K562 (cell line): ENCODE data around the gene DBP. TPM values are rescaled to one million over a fixed set of nuclear protein-coding genes. Genes with fewer than 3 reads are reported as not detected.

Experiments used
- ATF3 ChIP-seq, 2 experiments: fragments of 450-650 bp in 1 of 2; sonication (generic) in 1 of 2; formaldehyde crosslinking in 1 of 2; IDR thresholded peaks in 1 of 2; conservative IDR thresholded peaks in 1 of 2; 2 replicates each; pipeline versions ENCODE4 v1.6.1 to v1.8.1; 2016 to 2023; ENCODE audit warnings: mild to moderate bottlenecking in 2 of 2, moderate library complexity in 2 of 2, inconsistent platforms in 1 of 2, missing genetic modification reagents in 1 of 2
- CSDE1 ChIP-seq, 2 experiments: fragments of 450-650 bp; IDR thresholded peaks; 2 replicates each; pipeline ENCODE4 v1.6.1; 2016; ENCODE audit warnings: mild to moderate bottlenecking in 1 of 2
- EP400 ChIP-seq: fragments of 450-650 bp; IDR thresholded peaks from 2 replicates; pipeline ENCODE4 v1.6.1; 2017; ENCODE audit warnings: antibody characterized with exemption, mild to moderate bottlenecking, moderate library complexity
- KHSRP ChIP-seq: fragments of 450-650 bp; IDR thresholded peaks from 2 replicates; pipeline ENCODE4 v1.6.1; 2017
- POLR3A ChIP-seq: IDR thresholded peaks from 2 replicates; pipeline ENCODE4 v1.6.1; 2011; ENCODE audit warnings: borderline replicate concordance, mild to moderate bottlenecking, moderate library complexity; ENCODE audit not compliant: insufficient read length, insufficient read depth; ENCODE audit errors: extremely low read depth
- RB1 ChIP-seq: fragments of 450-650 bp; IDR thresholded peaks from 2 replicates; pipeline ENCODE4 v1.6.1; 2017; ENCODE audit warnings: low read depth, mild to moderate bottlenecking
- RFX1 ChIP-seq: fragments of 450-650 bp; IDR thresholded peaks from 2 replicates; pipeline ENCODE4 v1.6.1; 2016; ENCODE audit warnings: mild to moderate bottlenecking, moderate library complexity
- SMAD4 ChIP-seq: fragments of 250-450 bp; sonication (Bioruptor Pico); conservative IDR thresholded peaks from 2 replicates; pipeline ENCODE4 v1.8.0; 2021; ENCODE audit warnings: inconsistent platforms, mild to moderate bottlenecking, moderate library complexity
- SMARCB1 ChIP-seq: IDR thresholded peaks from 2 replicates; pipeline ENCODE4 v1.6.1; 2011; ENCODE audit warnings: improper control_type of control experiment, low read depth; ENCODE audit not compliant: insufficient read length
- THRAP3 ChIP-seq: fragments of 450-650 bp; IDR thresholded peaks from 2 replicates; pipeline ENCODE4 v1.6.1; 2016; ENCODE audit warnings: mild to moderate bottlenecking, inconsistent platforms, borderline replicate concordance
- VEZF1 ChIP-seq: fragments of 200-800 bp; sonication (Bioruptor generic); IDR thresholded peaks from 2 replicates; pipeline ENCODE4 v1.6.1; 2017; ENCODE audit warnings: missing genetic modification characterization, missing compliant biosample characterization
- ZBTB43 ChIP-seq: sonication (generic); formaldehyde crosslinking; IDR thresholded peaks from 2 replicates; pipeline ENCODE4 v1.8.0; 2023; ENCODE audit warnings: mild to moderate bottlenecking, missing genetic modification reagents
- ZNF583 ChIP-seq: fragments of 250-450 bp; sonication (Bioruptor Pico); IDR thresholded peaks from 2 replicates; pipeline ENCODE4 v1.4.0; 2020
- ZNF592 ChIP-seq: fragments of 450-650 bp; IDR thresholded peaks from 2 replicates; pipeline ENCODE4 v1.6.1; 2017; ENCODE audit warnings: antibody characterized with exemption, mild to moderate bottlenecking
- ZNF76 ChIP-seq: fragments of 250-450 bp; sonication (Bioruptor Pico); IDR thresholded peaks from 2 replicates; pipeline ENCODE4 v1.4.0; 2020; ENCODE audit warnings: mild to moderate bottlenecking, moderate library complexity, borderline replicate concordance
- polyA plus RNA-seq, 8 experiments: library from polyadenylated mRNA; depleted of rRNA in 4 of 8; stranded (reverse) in 5 of 8; unstranded in 3 of 8; fragments of >200 nt; fragmentation: Nextera tagmentation in 2 of 8; fragmentation: Illumina TruSeq in 1 of 8; extraction: Ambion mirVana in 2 of 8; extraction: Trizol in 1 of 8; gene quantifications; 2 replicates each; pipeline versions ENCODE4 v1.2.1 to v1.2.3, GENCODE V29; 2011 to 2014; ENCODE audit warnings: inconsistent platforms in 1 of 8, missing spikeins in 1 of 8
- total RNA-seq, 7 experiments: library from RNA; depleted of rRNA in 6 of 7; stranded (reverse); fragments of >200 nt in 6 of 7; fragmentation: Illumina TruSeq in 2 of 7; extraction: Trizol in 2 of 7; gene quantifications; 2 replicates each; pipeline versions ENCODE4 v1.2.1 to v1.2.3, GENCODE V29; 2011 to 2021; ENCODE audit warnings: low replicate concordance in 1 of 7
- TF ChIP-seq, protein P1 (sequence below): fragments of 250-450 bp; sonication (Bioruptor Pico); IDR thresholded peaks from 2 replicates; pipeline ENCODE4 v1.8.0; 2022; ENCODE audit warnings: inconsistent platforms, mild to moderate bottlenecking, moderate library complexity, borderline replicate concordance

The DBP gene
- total and polyA plus RNA-seq, 9 of the 15 experiments (the other 6 are each of a cell fraction or from before 2014, with no cell fraction given), result 0.25 to 5.5 (median 1.8) TPM

GRCh38 chr19:48660852-48661710 is 23.9 kb upstream of the DBP start (continued):
- TF ChIP-seq THRAP3 (peak; percentile 75; the same call in 1 of the 2 replicates), ZNF76 (CRISPR knock-in tag) (0 out of 2 replicates have a peak, but pooled peaks have one; percentile 53), RB1 (peak; percentile 99), EP400 (peak; percentile 86), CSDE1 (IDR thresholded peaks at IDR 0.05) (peak in 1 of 2 experiments; percentile 70; a peak in 1 of 4 replicates), ZNF583 (peak; percentile 64; the same call in 1 of the 2 replicates), POLR3A (no peak), ATF3 (IDR thresholded peaks at IDR 0.05) (peak; percentile 100), ATF3 (CRISPR knock-in tag; conservative IDR thresholded peaks at IDR 0.05) (peak; percentile 94), KHSRP (peak; percentile 82), RFX1 (peak; percentile 79), ZBTB43 (CRISPR knock-in tag) (no peak), ZNF592 (0 out of 2 replicates have a peak, but pooled peaks have one; percentile 34), SMARCB1 (no peak), VEZF1 (CRISPR knock-in tag) (peak; percentile 36; the same call in 1 of the 2 replicates), SMAD4 (peak; percentile 14; the same call in 1 of the 2 replicates)
- TF ChIP-seq, protein P1, sequence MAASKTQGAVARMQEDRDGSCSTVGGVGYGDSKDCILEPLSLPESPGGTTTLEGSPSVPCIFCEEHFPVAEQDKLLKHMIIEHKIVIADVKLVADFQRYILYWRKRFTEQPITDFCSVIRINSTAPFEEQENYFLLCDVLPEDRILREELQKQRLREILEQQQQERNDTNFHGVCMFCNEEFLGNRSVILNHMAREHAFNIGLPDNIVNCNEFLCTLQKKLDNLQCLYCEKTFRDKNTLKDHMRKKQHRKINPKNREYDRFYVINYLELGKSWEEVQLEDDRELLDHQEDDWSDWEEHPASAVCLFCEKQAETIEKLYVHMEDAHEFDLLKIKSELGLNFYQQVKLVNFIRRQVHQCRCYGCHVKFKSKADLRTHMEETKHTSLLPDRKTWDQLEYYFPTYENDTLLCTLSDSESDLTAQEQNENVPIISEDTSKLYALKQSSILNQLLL (CRISPR knock-in tag), result no peak
